Smooth muscle cell (in vitro differentiated cells): ENCODE results near the gene APMAP. TPM values are rescaled to one million over a fixed set of nuclear protein-coding genes. Genes with fewer than 3 reads are reported as not detected.

Experiments used
- DNase-seq: peaks from one replicate; lab custom pipeline; 2025; ENCODE audit not compliant: unreplicated experiment; lab: John Stamatoyannopoulos, UW
- H2AFZ ChIP-seq: fragments of 200-600 bp; sonication (generic); 2 replicates; pipeline ENCODE4 v1.6.0; 2016; ENCODE audit warnings: antibody characterized with exemption, low read depth, mild to moderate bottlenecking
- H3F3A ChIP-seq: fragments of 200-600 bp; sonication (generic); 2 replicates; pipeline ENCODE4 v1.6.0; 2017; ENCODE audit warnings: antibody characterized with exemption, low read depth
- H3K27ac ChIP-seq: fragments of 200-600 bp; sonication (generic); 2 replicates; pipeline ENCODE4 v1.5.1; 2016; ENCODE audit warnings: low read depth, mild to moderate bottlenecking
- H3K27me3 ChIP-seq: fragments of 200-600 bp; sonication (generic); 2 replicates; pipeline ENCODE4 v1.6.1; 2016; ENCODE audit warnings: low read depth, mild to moderate bottlenecking
- H3K36me3 ChIP-seq: fragments of 200-600 bp; sonication (generic); 2 replicates; pipeline ENCODE4 v1.5.1; 2016; ENCODE audit warnings: low read depth
- H3K4me1 ChIP-seq: fragments of 200-600 bp; sonication (generic); 2 replicates; pipeline ENCODE4 v1.5.1; 2016; ENCODE audit warnings: low read depth
- H3K4me2 ChIP-seq: fragments of 200-600 bp; sonication (generic); 2 replicates; pipeline ENCODE4 v1.6.0; 2016; ENCODE audit warnings: mild to moderate bottlenecking
- H3K4me3 ChIP-seq: fragments of 200-600 bp; sonication (generic); 2 replicates; pipeline ENCODE4 v1.5.1; 2016; ENCODE audit warnings: mild to moderate bottlenecking
- H3K79me2 ChIP-seq: fragments of 200-600 bp; sonication (generic); 2 replicates; pipeline ENCODE4 v1.6.0; 2016; ENCODE audit warnings: low read depth, mild to moderate bottlenecking
- H3K9ac ChIP-seq: fragments of 200-600 bp; sonication (generic); 2 replicates; pipeline ENCODE4 v1.6.0; 2016; ENCODE audit warnings: low read depth
- H3K9me3 ChIP-seq: fragments of 200-600 bp; sonication (generic); replicated peaks from 2 replicates; pipeline ENCODE4 v1.5.1; 2016; ENCODE audit warnings: low read depth
- H4K20me1 ChIP-seq: fragments of 200-600 bp; sonication (generic); 2 replicates; pipeline ENCODE4 v1.6.0; 2016; ENCODE audit warnings: low read depth
- WGBS: methylation state at CpG from one replicate; pipeline ENCODE4 v1.1.7; 2016; ENCODE audit warnings: low lambda C conversion rate; 5-methylcytosine and 5-hydroxymethylcytosine counted together
- polyA plus RNA-seq: library from polyadenylated mRNA; unstranded; fragments of >200 nt; fragmentation: Nextera tagmentation; extraction: Ambion mirVana; gene quantifications from 2 replicates; pipeline ENCODE4 v1.2.1, GENCODE V29; 2016
- total RNA-seq: library from RNA; depleted of rRNA; stranded (reverse); fragments of >200 nt; gene quantifications from 2 replicates; pipeline ENCODE4 v1.2.3, GENCODE V29; 2014
- TF ChIP-seq, protein P1 (sequence below): fragments of 200-600 bp; sonication (generic); IDR thresholded peaks from 2 replicates; pipeline ENCODE4 v1.5.1; 2017; ENCODE audit warnings: borderline replicate concordance, mild to moderate bottlenecking, antibody characterized with exemption; ENCODE audit not compliant: insufficient read depth, poor library complexity, severe bottlenecking

Gene APMAP
- total and polyA plus RNA-seq, 2 experiments from 2014 or later = 54.4 to 86.9 TPM

DNA sequence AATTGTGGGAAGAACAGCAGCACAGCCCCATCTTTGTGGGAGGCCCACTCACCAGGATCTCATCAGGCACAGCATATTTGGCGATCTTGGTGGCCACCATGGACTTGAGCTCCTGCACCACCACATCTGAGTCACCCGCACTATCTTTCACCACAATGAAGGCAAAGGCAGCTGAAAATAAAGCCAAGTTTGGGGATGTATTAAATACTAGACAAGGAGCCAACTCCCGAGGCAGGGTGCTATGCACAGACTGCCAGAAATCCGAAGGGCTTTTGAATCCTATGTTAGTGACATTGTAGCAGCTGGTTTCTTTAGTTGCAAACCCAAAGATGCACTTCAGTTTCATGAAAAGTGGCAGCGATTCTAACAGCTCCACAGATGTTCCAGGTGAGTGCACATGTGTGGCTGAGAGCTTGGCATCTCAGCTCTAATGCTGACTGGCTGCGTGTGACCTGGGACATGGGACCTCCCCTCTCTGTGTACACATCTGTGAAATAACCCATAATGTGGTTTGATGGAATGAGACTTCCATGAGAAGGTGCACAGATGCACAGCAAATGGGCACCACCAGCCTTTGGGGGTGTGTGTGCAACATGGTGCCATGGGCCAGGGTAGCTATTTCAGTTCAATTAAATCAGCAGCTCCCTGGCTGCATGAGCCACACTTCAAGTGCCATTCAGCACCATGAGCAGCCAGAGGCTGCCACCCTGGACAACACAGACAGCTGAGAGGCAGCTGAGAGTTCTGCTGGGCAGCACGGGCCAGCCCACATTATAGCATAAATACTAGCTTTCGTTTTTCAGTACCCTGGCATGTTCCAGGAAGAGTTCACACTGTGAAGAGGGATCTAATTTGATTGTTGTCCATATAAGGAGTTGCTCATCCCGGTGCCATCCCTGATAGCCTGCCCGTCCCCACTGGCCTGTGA, 16.9 kb upstream of the APMAP start:
- no peak for DNase-seq
- Histone ChIP-seq H3K9ac (no peak overlapping the region), H2AFZ (no peak overlapping the region), H3K36me3 (no peaks in the 10 kb centered on the region), H3F3A (no peaks in the 10 kb centered on the region), H3K79me2 (no peaks in the 10 kb centered on the region), H3K9me3 (no peaks in the 10 kb centered on the region), H3K4me1 (no peaks in the 10 kb centered on the region), H3K4me2 (no peak overlapping the region), H3K4me3 (no peak overlapping the region), H4K20me1 (no peaks in the 10 kb centered on the region), H3K27me3 (no peaks in the 10 kb centered on the region), H3K27ac (no peak overlapping the region)
- TF ChIP-seq, protein P1, sequence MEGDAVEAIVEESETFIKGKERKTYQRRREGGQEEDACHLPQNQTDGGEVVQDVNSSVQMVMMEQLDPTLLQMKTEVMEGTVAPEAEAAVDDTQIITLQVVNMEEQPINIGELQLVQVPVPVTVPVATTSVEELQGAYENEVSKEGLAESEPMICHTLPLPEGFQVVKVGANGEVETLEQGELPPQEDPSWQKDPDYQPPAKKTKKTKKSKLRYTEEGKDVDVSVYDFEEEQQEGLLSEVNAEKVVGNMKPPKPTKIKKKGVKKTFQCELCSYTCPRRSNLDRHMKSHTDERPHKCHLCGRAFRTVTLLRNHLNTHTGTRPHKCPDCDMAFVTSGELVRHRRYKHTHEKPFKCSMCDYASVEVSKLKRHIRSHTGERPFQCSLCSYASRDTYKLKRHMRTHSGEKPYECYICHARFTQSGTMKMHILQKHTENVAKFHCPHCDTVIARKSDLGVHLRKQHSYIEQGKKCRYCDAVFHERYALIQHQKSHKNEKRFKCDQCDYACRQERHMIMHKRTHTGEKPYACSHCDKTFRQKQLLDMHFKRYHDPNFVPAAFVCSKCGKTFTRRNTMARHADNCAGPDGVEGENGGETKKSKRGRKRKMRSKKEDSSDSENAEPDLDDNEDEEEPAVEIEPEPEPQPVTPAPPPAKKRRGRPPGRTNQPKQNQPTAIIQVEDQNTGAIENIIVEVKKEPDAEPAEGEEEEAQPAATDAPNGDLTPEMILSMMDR = no peak
- WGBS = 86% methylated on average over 10 of the region's 10 CpGs

DNA sequence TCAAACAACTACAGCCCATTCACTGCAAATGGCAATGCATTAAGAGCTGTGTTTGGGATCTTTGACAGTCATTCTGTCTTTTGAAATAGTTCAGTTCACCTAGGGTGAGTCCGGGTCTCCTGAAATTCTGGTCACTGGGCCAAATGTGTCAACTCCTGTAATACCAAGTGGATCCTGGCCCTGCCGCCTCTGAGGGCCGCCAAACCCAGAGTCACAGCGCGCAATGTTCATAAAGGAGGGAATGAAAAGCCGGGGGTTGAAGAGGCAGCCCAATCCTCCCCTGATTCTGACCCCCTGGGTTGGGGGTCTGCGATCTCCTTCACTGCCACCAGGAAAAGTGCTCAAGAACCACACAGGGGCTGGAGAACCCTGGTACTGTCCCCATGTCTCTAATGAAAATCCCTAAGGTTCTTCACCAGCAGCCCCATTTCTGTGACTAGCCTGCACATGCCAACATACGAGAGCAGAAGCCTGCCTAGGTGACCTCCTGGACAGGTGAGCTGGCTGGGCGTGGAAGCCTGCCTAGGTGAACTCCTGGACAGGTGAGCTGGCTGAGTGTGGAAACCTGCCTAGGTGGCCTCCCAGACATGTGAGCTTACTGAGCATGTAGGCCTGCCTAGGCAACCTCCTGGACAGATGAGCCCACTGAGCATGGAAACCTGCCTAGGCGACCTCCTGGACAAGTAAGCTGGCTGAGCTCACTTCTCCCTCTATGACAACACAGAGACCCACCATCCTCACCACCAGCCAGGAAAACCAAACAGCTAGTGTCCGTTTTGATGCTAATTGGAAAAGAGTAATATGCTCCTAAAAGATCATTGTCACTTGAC, 16.1 kb upstream of the APMAP start:
- WGBS = 93% methylated on average over 11 of the region's 11 CpGs
- Histone ChIP-seq H3K4me3 (no peak overlapping the region), H3K27me3 (no peaks in the 10 kb centered on the region), H3K27ac (no peak overlapping the region), H4K20me1 (no peaks in the 10 kb centered on the region), H3K4me2 (no peak overlapping the region), H3K4me1 (no peaks in the 10 kb centered on the region), H3F3A (no peaks in the 10 kb centered on the region), H3K9me3 (no peaks in the 10 kb centered on the region), H3K79me2 (no peaks in the 10 kb centered on the region), H3K9ac (no peak overlapping the region), H2AFZ (no peak overlapping the region), H3K36me3 (no peaks in the 10 kb centered on the region)
- TF ChIP-seq, protein P1 = no peak
- no peak for DNase-seq

DNA sequence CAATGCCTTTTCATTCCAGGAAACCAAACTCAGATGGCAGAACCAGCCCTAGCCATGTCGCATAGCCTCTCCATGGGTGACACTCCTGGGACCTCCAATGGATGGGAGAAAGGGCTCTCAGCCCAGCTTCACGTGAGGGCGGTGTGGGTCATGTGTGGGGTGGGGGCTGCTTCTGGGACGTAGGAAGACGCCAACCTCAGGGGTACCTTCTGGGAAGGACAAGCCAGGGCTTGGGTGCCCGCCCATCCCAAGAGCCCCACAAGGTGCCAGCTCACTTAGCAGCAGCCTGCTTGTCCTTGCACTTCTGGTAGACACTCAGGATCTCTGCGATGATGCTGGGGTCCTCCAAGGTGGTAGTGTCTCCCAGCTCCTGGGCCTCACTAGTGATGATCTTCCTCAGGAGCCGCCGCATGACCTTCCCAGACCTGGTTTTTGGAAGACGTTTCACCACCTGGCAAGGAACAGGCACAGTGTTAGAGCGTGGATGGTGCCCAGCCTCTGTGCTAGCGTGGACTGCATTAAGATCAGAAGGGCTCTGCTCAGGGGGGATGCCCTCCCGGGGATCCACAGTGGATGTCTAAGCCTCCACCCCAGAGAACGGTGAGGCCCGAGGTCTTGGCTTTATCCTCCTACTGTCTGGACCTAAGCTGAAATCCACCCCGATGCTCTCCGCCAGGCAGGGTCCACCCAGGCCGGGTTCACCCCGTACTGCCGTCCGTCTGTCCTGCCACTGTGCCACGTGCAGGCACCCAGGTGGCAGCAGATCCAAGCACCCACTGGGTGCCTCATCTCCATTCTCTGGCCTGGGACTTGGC, 15.1 kb upstream of the APMAP start:
- Histone ChIP-seq H3K9me3 (no peaks in the 10 kb centered on the region), H3K4me1 (no peaks in the 10 kb centered on the region), H3K4me3 (no peak overlapping the region), H3K27me3 (no peaks in the 10 kb centered on the region), H3K4me2 (no peak overlapping the region), H4K20me1 (no peaks in the 10 kb centered on the region), H3K27ac (no peak overlapping the region), H3K9ac (no peak overlapping the region), H3K79me2 (no peaks in the 10 kb centered on the region), H2AFZ (no peak overlapping the region), H3F3A (no peaks in the 10 kb centered on the region), H3K36me3 (no peaks in the 10 kb centered on the region)
- 90% methylated on average over 22 of the region's 22 CpGs for WGBS
- DNase-seq = no peak
- TF ChIP-seq, protein P1 = no peak
